GM12892 (cell line): ENCODE results near the gene IBA57.

Experiments
- DNase-seq: peaks from one replicate; pipeline ENCODE4 v3.0.0; 2011; ENCODE audit not compliant: insufficient read length
- FAIRE-seq: peaks from 2 replicates; lab custom pipeline; 2011; peaks lifted over from hg19 to GRCh38; lab: Jason Lieb, UNC
- POLR2A ChIP-seq: IDR thresholded peaks from 2 replicates; pipeline ENCODE4 v1.6.1; 2011; ENCODE audit warnings: low read depth, low read length, control low read depth
- POLR2AphosphoS5 ChIP-seq: IDR thresholded peaks from 2 replicates; pipeline ENCODE4 v1.6.1; 2011; ENCODE audit warnings: low read depth, low read length, control low read depth
- TAF1 ChIP-seq: IDR thresholded peaks from 2 replicates; pipeline ENCODE4 v1.6.1; 2011; ENCODE audit warnings: low read depth, mild to moderate bottlenecking, control low read depth, low read length, borderline replicate concordance

The IBA57 gene

GRCh38 chr1:228161362-228161761 lies 4.2 kb upstream of the IBA57 start:
- no peak for DNase-seq
- FAIRE-seq: no peak
- no peak for TF ChIP-seq POLR2A
- TF ChIP-seq TAF1: no peak
- TF ChIP-seq POLR2AphosphoS5: no peak

GRCh38 chr1:228161866-228162265 lies 3.7 kb upstream of the IBA57 start:
- DNase-seq (no peak), FAIRE-seq (no peak)
- no peak for TF ChIP-seq POLR2AphosphoS5
- TF ChIP-seq TAF1: no peak
- no peak for TF ChIP-seq POLR2A

DNA sequence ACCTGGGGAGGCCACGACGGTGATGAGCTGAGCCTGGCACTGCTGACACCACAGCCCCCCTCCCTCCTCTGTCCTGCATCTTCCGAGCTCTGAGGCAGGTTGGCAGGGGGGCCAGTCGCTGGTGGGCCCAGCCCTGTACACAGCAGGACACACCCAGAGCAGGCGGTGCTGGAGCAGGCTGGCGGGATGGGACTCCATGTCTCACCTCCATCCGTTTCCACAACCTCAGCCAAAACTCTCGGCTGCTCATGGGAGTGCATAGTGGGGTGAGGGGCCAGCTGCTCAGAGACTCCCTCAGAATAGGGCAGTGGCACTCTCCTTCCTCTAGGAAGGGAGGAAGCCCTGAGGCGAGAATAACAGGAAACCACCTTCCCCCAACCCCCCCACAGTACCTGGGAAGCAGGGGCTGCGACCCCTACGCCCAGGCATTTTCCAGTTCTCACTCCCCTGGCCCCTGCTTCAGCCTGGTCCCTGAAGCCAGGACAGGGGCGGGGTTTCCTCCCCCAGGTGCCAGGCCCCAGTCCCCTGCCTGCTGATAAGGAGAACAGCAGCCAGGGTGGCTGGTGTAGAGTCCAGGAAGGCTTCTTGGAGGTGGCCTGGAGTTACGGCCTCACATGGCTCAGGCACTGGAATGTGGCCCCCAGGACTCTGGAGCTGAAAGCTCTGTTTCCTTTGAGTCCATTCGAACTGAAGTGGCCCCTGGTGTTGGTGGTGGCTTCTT lies 3.2 kb upstream of the IBA57 start:
- TF ChIP-seq POLR2AphosphoS5: no peak
- TF ChIP-seq TAF1: no peak
- FAIRE-seq (no peak), DNase-seq (no peak)

DNA sequence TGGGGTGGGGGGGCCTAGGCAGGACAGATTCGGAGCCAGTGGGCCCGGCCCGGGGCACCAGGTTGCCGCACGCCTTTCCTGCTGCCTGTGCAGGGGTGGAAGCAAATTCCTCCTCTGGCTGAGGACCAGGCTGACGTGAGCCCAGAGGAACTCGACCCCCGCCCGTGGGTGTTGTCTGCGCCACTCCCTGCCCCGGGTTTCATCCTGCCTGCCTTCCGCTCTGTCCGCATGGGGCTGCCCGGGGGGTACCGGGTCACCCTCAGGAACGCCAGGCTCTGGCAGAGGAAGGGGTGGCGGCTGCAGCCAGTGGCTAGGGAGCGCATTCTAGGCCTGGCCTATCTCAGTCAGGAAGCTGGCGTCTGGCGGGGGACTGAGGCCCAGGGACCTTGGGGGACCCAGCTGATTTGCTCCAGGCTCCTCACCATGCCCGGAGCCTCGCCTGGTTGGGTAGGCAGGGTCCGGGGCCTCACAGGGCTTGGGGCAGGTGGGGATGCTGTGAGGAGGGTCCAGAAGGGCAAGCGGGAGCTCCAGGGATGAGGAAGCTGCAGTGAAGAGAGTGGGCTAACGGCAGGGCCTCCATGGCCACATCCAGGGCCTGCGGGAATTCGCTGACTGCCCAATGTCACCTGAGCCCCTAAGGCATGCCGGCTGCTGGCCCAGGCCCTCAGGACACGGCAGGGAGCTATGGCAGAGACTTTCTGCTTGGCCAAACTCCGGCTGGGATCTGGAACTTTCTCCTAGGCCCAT lies 2.4 kb upstream of the IBA57 start:
- no peak for DNase-seq
- no peak for TF ChIP-seq POLR2A
- TF ChIP-seq TAF1: no peak
- TF ChIP-seq POLR2AphosphoS5: no peak
- FAIRE-seq: no peak

DNA sequence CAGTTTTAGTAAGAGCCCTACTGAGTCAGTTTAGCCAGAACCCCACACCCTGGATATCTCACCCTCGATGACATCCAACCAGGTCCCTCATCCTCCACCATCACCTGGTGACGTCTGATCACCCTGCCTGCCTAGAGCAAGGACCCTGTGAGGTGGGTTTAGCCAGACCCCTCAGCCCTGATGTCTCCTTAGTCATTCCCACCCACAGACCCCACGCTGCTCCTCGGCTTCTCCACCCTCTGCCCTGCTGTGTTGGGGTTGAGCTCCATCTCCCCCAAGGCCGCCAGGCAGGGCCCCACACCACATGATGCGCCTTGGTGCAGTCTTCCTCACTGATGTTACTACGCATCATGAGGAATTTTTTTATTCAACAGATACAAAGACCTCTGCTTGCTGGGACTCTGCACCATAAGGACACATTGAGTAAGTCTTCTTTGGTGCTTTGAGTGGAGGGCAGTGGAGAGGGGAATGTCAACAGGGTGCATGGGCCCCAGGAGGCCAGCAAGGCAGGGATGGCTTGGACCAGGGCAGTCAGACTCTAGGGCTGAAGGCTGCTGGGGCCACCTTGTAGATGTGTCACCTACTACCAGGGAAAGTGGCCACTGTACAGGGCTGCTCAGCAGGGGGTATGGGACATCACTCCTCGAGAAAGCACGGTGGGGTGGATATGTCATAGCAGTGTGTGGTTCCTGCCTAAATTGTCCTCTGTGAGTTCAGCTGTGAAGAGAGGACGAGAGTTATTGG lies 1.7 kb upstream of the IBA57 start:
- TF ChIP-seq POLR2A: no peak
- TF ChIP-seq POLR2AphosphoS5: no peak
- no peak for TF ChIP-seq TAF1
- no peak for FAIRE-seq
- DNase-seq: no peak

DNA sequence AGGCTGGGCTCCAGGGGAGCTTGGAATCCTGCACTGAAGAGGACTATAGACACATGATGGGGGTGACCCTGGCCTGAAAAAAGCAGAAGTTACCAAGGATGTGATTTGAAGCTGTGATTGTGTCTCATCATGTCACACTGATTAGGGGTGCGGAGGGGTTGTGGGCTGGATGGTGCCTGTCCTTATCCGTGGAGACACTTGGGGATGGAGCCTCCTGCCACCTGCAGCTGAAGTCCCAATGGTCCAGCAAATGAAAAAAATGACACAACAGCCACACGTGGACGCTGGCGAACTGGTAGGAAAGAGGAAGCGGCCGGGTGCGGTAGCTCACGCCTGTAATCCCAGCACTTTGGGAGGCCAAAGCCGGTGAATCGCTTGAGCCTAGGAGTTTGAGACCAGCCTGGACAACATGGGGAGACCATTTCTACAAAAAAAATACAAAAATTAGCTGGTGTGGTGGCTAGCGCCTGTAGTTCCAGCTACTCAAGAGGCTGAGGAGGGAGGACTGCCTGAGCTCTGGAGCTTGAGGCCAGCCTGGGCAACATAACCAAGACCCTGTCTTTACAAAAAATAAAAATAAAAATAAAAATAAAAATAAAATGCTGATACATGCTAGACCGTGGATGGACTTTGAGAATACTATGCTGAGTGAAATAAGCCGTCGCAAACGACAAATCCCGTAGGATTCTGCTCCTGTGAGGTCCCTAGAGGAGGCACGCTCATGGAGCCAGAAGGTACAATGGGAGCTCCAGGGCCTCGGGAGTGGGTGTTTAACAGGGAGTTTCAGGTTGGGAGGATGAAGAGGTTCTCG lies 838 bp upstream of the IBA57 start:
- no peak for FAIRE-seq
- DNase-seq: no peak
- TF ChIP-seq POLR2A (no peak), POLR2AphosphoS5 (no peak), TAF1 (no peak)

DNA sequence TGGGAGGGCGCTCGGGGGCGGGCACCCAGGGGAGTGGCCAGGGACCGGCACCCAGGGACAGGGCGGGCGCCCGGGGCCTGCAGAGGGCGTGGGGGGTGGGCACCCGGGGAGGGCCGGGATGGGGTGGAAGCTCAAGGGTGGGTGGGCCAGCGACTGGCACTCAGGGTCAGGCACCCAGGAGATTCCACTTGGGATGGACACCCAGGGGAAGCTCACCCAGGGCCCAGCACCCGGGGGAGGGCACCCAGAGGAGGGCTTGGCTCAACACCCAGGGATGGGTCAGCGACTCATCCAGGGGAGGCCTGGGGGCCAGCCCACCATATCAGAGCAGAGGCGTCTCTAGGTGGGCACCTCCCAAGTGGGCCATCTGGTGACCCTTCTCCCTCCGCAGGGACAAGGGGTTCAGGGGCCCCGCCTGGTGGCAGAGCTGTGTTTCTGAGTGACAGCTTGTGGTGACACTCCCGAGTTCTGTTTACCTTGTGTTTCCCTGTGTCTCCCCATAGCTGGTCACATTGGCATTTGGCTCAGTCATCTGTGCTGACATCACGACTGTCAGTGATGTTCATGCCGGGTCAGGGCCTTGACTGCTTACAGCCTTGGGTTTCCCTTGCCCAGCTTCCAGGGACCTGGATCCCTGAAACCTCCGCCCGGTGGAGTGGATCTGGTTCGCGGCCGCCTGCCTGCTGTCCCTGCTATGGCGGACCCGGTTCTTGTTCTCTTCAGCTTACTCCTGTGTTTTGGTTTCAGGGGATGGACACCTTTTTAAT lies 749 bp downstream of the IBA57 start:
- FAIRE-seq: peak; percentile 81
- TF ChIP-seq POLR2A (no peak), POLR2AphosphoS5 (no peak), TAF1 (no peak)
- DNase-seq: no peak

- TF ChIP-seq TAF1 (no peak), POLR2AphosphoS5 (no peak), POLR2A (no peak)
- no peak for FAIRE-seq
Measured at GRCh38 chr1:228168563-228169270, 3.1 kb downstream of the IBA57 start.

DNA sequence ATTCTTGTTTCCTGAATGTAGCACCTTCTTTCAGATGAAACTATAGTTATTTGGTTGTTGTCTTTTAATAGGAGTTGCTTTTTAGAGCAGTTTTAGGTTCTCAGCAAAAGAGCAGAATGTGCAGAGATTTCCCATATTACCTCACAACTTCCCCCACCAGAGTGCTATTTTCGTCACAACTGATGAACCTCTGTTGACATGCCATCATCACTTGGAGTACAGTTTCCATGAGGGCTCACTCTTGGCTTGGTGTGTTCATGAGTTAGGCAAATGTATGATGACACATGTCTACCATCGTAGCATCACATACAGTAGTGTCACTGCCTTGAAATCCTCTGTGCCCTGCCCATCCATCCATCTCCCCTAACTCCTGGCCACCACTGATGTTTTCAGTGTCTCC lies 3.7 kb downstream of the IBA57 start:
- DNase-seq: no peak
- no peak for TF ChIP-seq TAF1
- FAIRE-seq: no peak

More at GRCh38 chr1:228168563-228169270, 3.1 kb downstream of the IBA57 start:
- no peak for DNase-seq

DNA sequence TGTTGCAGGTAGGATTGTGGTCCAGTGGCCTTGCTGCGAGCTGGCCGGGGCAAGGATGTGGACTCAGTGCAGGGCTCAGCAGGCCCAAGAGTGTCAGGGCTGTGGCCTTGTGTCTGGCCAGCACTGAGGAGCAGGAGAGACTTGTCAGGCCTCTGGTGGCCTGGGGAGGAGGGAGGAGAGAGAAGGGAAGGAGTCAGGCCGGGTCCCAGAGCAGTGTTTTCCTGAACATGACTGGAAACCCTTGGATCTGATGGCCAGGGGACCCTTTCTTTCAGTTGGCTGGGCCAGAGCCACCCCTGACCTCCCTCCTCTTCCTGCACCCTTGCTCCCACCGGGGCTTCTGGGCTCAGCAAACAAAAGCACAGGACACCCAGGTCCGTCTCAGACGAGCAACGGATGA lies 5.1 kb downstream of the IBA57 start:
- TF ChIP-seq POLR2AphosphoS5: no peak
- no peak for TF ChIP-seq TAF1
- no peak for TF ChIP-seq POLR2A
- FAIRE-seq (no peak), DNase-seq (no peak)

GRCh38 chr1:228171221-228171891 lies 5.8 kb downstream of the IBA57 start:
- FAIRE-seq (no peak), DNase-seq (no peak)
- TF ChIP-seq TAF1: no peak
- no peak for TF ChIP-seq POLR2AphosphoS5
- no peak for TF ChIP-seq POLR2A
